Activated T-helper 2 cell treated with anti-CD3 and anti-CD28 coated beads, Interferon-gamma antibody, Interleukin-2, Interleukin-4, amounts not matched to agents 10 μg/mL and 5 μg/mL and 100 μg/mL, durations not matched to agents 14 hours and 24 hours and 36 hours (primary cell): Measurements from ENCODE around the gene TAPBP. TPM values are rescaled to one million over a fixed set of nuclear protein-coding genes. Genes with fewer than 3 reads are reported as not detected.
A peak's percentile ranks its signal among the peaks of the same experiment; 100 is the strongest.
"Not testable (repeated sequence)": the region's sequence is repeated elsewhere in the genome, so short reads cannot be mapped to it uniquely, and the experiment has no call there.

Experiments used
- DNase-seq: peaks from one replicate; pipeline ENCODE4 v3.0.0; 2021; ENCODE audit warnings: low spot score
- H3K27ac Mint-ChIP-seq: one replicate; pipeline ENCODE4 v1.8.0; 2021; ENCODE audit warnings: mixed read lengths
- H3K27me3 Mint-ChIP-seq: one replicate; pipeline ENCODE4 v1.8.0; 2021; ENCODE audit warnings: low read depth, mixed read lengths
- H3K36me3 Mint-ChIP-seq: one replicate; pipeline ENCODE4 v1.8.0; 2021; ENCODE audit warnings: low read depth, mixed read lengths
- H3K4me1 Mint-ChIP-seq: one replicate; pipeline ENCODE4 v1.8.0; 2021; ENCODE audit warnings: low read depth, mixed read lengths
- H3K4me3 Mint-ChIP-seq: one replicate; pipeline ENCODE4 v1.8.0; 2021; ENCODE audit warnings: low read depth, mild to moderate bottlenecking, moderate library complexity, mixed read lengths
- H3K9me3 Mint-ChIP-seq: one replicate; pipeline ENCODE4 v1.8.0; 2021; ENCODE audit warnings: mixed read lengths
- intact Hi-C: fragments of 100-400 bp; cut with micrococcal nuclease; formaldehyde crosslinking; loops from one replicate; pipeline ENCODE4 v1.15.1; 2023
- total RNA-seq: library from RNA; stranded (reverse); gene quantifications from 2 replicates; pipeline ENCODE4 v1.2.3, GENCODE V29; 2022

Gene TAPBP
- total RNA-seq, 1 donor from 2014 or later: 274 TPM

DNA sequence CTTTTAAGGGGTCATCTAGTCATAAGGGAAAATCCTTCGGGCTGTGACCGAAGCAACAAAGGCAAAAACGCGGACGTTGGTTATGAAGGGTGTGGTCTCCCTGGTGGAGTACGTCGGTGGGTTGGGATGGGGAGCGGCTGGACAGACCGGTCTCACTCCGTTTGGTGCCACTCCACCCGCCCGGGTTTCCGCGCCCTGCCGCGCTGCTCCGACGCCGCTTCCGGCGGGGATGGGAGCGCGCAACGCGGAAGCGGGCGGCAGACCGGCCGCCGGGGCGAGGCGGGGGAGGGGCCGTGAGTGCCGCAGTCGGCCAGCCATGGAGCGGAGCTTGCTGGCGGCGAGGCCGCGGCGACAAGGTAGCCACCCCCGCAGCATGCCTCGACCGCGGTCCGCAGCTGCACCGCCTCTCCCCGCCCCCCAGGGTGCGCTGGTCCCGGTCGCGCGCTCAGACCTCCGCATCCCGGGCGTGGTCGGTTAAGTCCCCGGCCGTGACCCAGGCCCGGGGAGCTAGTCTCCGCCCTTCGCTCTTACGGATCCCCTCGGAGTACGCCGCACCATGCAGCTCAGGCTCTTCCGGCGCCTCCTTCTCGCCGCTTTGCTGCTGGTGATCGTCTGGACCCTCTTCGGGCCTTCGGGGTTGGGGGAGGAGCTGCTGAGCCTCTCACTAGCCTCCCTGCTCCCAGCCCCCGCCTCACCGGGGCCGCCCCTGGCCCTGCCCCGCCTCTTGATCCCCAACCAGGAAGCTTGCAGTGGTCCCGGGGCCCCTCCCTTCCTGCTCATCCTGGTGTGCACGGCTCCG is 36.8 kb downstream of the TAPBP start, which contains the start of gene B3GALT4:
Gene B3GALT4, plus strand, starts transcription at position 260 of the 799 bp plus-strand sequence. Its CDS starts 297 bp downstream, at position 557.
- peaks cover 74% of the 10 kb centered on the region for H3K36me3 Mint-ChIP-seq
- H3K27me3 Mint-ChIP-seq: no peaks in the 10 kb centered on the region
- peak within 1 kb of the TSS; percentile 89 for H3K27ac Mint-ChIP-seq
- intact Hi-C loops: loop anchor here (1.0 to 10.0 kb wide), 5 partner anchors 12 to 1115 kb away; partner anchors contain the start of genes NUDT3, PFDN6, RGL2 and SYNGAP1
- peaks cover 35% of the 10 kb centered on the region for H3K4me1 Mint-ChIP-seq
- DNase-seq: peak; percentile 73
- no peaks in the 10 kb centered on the region for H3K9me3 Mint-ChIP-seq
- H3K4me3 Mint-ChIP-seq: peak within 1 kb of the TSS; percentile 98

- peak overlapping the region; percentile 84 for H3K27ac Mint-ChIP-seq
- peaks cover 77% of the 10 kb centered on the region for H3K36me3 Mint-ChIP-seq
- H3K27me3 Mint-ChIP-seq: no peaks in the 10 kb centered on the region
- H3K4me3 Mint-ChIP-seq: peak overlapping the region; percentile 98
- DNase-seq: no peak
- H3K4me1 Mint-ChIP-seq: peaks cover 35% of the 10 kb centered on the region
- intact Hi-C loops: loop anchor here (2.0 to 10.0 kb wide), 4 partner anchors 22 to 1116 kb away; partner anchors contain the start of genes NUDT3, RGL2, SYNGAP1 and TAPBP
- no peaks in the 10 kb centered on the region for H3K9me3 Mint-ChIP-seq
Measured at GRCh38 chr6:33276581-33276863, 37.4 kb downstream of the TAPBP start.

DNA sequence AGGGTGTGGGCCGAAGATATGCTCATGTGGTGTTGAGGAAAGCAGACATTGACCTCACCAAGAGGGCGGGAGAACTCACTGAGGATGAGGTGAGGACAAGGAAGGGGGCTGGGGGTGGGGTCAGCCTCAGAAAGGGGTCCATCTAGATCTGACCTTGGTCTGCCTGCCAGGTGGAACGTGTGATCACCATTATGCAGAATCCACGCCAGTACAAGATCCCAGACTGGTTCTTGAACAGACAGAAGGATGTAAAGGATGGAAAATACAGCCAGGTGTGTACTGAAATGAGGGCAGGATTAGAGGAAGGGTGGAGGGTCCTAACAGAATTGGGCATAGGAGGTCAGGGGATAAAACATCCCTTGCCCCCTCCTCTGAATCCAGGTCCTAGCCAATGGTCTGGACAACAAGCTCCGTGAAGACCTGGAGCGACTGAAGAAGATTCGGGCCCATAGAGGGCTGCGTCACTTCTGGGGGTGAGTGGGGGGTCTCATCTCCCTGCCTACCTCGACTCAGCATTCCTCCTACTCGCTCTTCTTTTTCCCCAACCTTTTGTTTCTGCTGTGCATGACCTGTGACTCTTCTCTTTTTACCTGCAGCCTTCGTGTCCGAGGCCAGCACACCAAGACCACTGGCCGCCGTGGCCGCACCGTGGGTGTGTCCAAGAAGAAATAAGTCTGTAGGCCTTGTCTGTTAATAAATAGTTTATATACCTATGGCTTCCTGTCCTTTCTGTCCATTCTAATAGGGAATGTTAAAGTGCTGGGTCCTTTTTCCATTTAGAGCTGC is 37.9 kb downstream of the TAPBP start:
- Mint-ChIP-seq H3K36me3 (peaks cover 77% of the 10 kb centered on the region), H3K4me3 (peak overlapping the region; percentile 98), H3K27ac (peak overlapping the region; percentile 84), H3K4me1 (peaks cover 35% of the 10 kb centered on the region)
- not testable (repeated sequence) for H3K27me3 Mint-ChIP-seq, H3K9me3 Mint-ChIP-seq, DNase-seq
- intact Hi-C loops: loop anchor here (2.0 to 10.0 kb wide), 4 partner anchors 23 to 1116 kb away; partner anchors contain the start of genes NUDT3, RGL2, SYNGAP1 and TAPBP

- H3K4me1 Mint-ChIP-seq: peaks cover 39% of the 10 kb centered on the region
- H3K27ac Mint-ChIP-seq: peak overlapping the region; percentile 58
- intact Hi-C loops: loop anchor here (10.0 kb wide), 1 partner anchor 151 kb away; the partner anchor contains the start of gene SYNGAP1
Measured at GRCh38 chr6:33273924-33274902, 39.7 kb downstream of the TAPBP start.

DNA sequence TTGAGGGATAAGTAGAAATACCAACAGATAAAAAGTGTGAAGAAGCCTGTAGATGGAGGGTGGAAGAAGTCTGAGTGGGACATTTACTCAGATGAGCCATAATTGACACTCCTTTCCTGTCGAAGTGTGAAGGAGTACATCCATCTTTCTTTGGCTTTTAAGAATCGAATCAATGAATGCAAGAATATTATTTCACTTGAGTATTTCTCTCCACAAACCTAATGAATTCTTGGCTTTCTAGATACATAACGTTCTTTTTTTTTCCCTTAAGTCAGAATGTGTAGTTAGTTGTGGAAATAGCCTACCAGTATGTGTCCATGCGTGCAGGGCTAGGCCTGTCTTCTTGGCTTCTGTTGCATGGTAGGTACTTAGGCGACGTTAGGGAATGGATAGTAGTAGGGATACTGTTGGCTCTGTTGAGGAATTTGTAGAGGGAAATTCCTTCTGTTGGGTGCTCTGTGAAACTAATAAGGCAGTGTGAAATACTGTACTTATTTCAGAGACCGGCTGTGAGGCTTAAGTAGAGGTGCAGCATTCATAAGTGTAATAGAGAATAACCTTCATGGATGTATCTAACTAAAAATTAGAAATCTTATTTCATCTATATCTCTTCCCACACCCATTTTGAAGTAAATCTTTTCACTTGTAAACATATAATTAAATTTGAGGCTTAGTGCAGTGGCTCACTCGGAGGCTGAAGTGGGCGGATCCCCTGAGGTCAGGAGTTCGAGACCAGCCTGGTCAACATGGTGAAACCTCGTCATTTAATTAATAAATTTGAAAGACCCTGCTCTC is 40.6 kb downstream of the TAPBP start:
- DNase-seq: no peak
- Mint-ChIP-seq H3K27ac (peak overlapping the region; percentile 100), H3K36me3 (peaks cover 77% of the 10 kb centered on the region), H3K4me3 (peak overlapping the region; percentile 98), H3K27me3 (no peaks in the 10 kb centered on the region), H3K4me1 (peaks cover 34% of the 10 kb centered on the region), H3K9me3 (no peaks in the 10 kb centered on the region)
- intact Hi-C loops: loop anchor here (10.0 kb wide), 1 partner anchor 151 kb away; the partner anchor contains the start of gene SYNGAP1

More at GRCh38 chr6:33273924-33274902, 39.7 kb downstream of the TAPBP start:
- peaks cover 75% of the 10 kb centered on the region for H3K36me3 Mint-ChIP-seq
- H3K27me3 Mint-ChIP-seq: no peaks in the 10 kb centered on the region
- DNase-seq: no peak
- H3K4me3 Mint-ChIP-seq: peak overlapping the region; percentile 98
- no peaks in the 10 kb centered on the region for H3K9me3 Mint-ChIP-seq

DNA sequence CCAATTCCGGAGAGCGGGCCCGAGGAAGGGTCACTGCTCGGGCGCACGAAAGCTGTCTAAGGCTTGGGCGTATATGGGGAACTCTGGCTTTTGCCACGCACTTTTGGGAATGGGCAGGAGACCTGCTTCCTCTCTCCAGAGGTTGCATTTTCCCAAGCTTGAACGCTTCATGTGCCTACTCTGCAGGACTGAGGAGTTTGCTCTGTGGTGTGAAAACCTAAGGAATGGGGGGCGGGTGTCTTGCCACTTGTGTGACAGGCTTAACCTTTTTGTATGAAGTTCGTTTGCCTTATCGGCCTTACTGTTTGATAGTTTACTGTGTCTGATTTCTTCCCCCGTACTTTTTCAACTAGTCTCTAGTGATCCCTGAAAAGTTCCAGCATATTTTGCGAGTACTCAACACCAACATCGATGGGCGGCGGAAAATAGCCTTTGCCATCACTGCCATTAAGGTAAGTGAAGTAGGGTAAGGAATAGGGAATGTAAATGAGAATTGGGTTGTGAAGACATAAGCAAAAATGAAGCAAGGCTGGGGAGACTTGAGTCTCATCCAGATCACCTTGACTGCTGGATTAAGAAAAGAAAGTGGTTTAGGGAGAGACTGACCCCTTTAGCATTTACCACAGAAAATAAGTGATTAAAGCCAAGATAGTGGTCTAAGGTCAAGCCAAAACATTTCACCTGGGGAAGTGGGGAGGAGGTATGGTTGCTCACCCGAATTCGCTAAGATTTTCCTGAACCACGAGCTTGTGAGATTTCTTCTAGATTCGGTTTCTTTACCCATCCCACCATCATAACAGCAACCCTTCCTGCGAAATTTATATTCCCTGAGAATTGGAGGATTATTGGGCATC is 41.4 kb downstream of the TAPBP start:
- Mint-ChIP-seq H3K27ac (peak overlapping the region; percentile 100), H3K4me1 (peaks cover 31% of the 10 kb centered on the region), H3K36me3 (peaks cover 81% of the 10 kb centered on the region), H3K27me3 (no peaks in the 10 kb centered on the region), H3K9me3 (no peaks in the 10 kb centered on the region), H3K4me3 (peak overlapping the region; percentile 98)
- no peak for DNase-seq
- intact Hi-C loops: loop anchor here (1.0 to 10.0 kb wide), 2 partner anchors 51 to 152 kb away; partner anchors contain the start of gene SYNGAP1

- Mint-ChIP-seq H3K36me3 (peaks cover 85% of the 10 kb centered on the region), H3K4me3 (peak within 1 kb of the TSS; percentile 98), H3K9me3 (no peaks in the 10 kb centered on the region), H3K4me1 (peaks cover 31% of the 10 kb centered on the region), H3K27ac (peak within 1 kb of the TSS; percentile 100), H3K27me3 (no peaks in the 10 kb centered on the region)
- intact Hi-C loops: loop anchor here (1.0 to 10.0 kb wide), 6 partner anchors 18 to 153 kb away; partner anchors contain the start of genes PFDN6, RXRB, SLC39A7 and SYNGAP1
- peak; percentile 92 for DNase-seq
Measured at GRCh38 chr6:33271468-33272274, 42.2 kb downstream of the TAPBP start, which contains the start of the genes RPS18 and VPS52. TSS of gene RPS18 (plus strand) at chr6:33272075. CDS start at chr6:33272120, 45 bp downstream. TSS of gene VPS52 (minus strand) at chr6:33271876. CDS start at chr6:33271675, 201 bp downstream.

GRCh38 chr6:33271117-33271467 is 42.8 kb downstream of the TAPBP start:
- peaks cover 25% of the 10 kb centered on the region for H3K4me1 Mint-ChIP-seq
- intact Hi-C loops: loop anchor here (1.0 to 10.0 kb wide), 5 partner anchors 18 to 154 kb away; partner anchors contain the start of genes PFDN6, RXRB, SLC39A7 and SYNGAP1
- H3K27ac Mint-ChIP-seq: peak overlapping the region; percentile 100
- no peaks in the 10 kb centered on the region for H3K9me3 Mint-ChIP-seq
- peak overlapping the region; percentile 98 for H3K4me3 Mint-ChIP-seq
- H3K36me3 Mint-ChIP-seq: peaks cover 85% of the 10 kb centered on the region
- DNase-seq: no peak
- no peaks in the 10 kb centered on the region for H3K27me3 Mint-ChIP-seq

GRCh38 chr6:33264015-33264414 is 49.9 kb downstream of the TAPBP start:
- intact Hi-C loops: no loop called here
- H3K4me3 Mint-ChIP-seq: no peak overlapping the region
- no peaks in the 10 kb centered on the region for H3K27me3 Mint-ChIP-seq
- no peaks in the 10 kb centered on the region for H3K9me3 Mint-ChIP-seq
- H3K4me1 Mint-ChIP-seq: no peaks in the 10 kb centered on the region
- peaks cover 77% of the 10 kb centered on the region for H3K36me3 Mint-ChIP-seq
- H3K27ac Mint-ChIP-seq: no peak overlapping the region
- no peak for DNase-seq

- DNase-seq, H3K27ac Mint-ChIP-seq, H3K27me3 Mint-ChIP-seq, intact Hi-C loops, H3K4me1 Mint-ChIP-seq, H3K9me3 Mint-ChIP-seq, H3K4me3 Mint-ChIP-seq: not testable (repeated sequence)
- peaks cover 71% of the 10 kb centered on the region for H3K36me3 Mint-ChIP-seq
Measured at GRCh38 chr6:33262490-33262889, 51.4 kb downstream of the TAPBP start.
